Duodenal mucosa (tissue), 2 donors: ENCODE measurements around the gene EXPH5.

Experiments used
- H3K27ac ChIP-seq: one replicate; pipeline ENCODE4 v1.7.0; 2013; ENCODE audit warnings: low read depth, low read length
- H3K27me3 ChIP-seq, 2 donors: one replicate each; pipeline ENCODE4 v1.7.0; 2013; ENCODE audit warnings: low read length in 2 of 2, control low read depth in 1 of 2; ENCODE audit not compliant: insufficient read depth in 2 of 2, control insufficient read depth in 1 of 2
- H3K36me3 ChIP-seq, 2 donors: one replicate each; pipeline ENCODE4 v1.7.0; 2013; ENCODE audit warnings: low read length in 2 of 2, control low read depth in 1 of 2; ENCODE audit not compliant: insufficient read depth in 2 of 2, control insufficient read depth in 1 of 2
- H3K4me1 ChIP-seq, 2 donors: one replicate each; pipeline ENCODE4 v1.7.0; 2013; ENCODE audit warnings: low read length in 2 of 2, control low read depth in 1 of 2; ENCODE audit not compliant: insufficient read depth in 2 of 2, control insufficient read depth in 1 of 2
- H3K4me3 ChIP-seq, 2 donors: one replicate each; pipeline ENCODE4 v1.7.0; 2013; ENCODE audit warnings: low read length in 2 of 2, low read depth in 1 of 2
- H3K9ac ChIP-seq, 2 donors: one replicate each; pipeline ENCODE4 v1.7.0; 2013; ENCODE audit warnings: low read length in 2 of 2, low read depth in 1 of 2
- H3K9me3 ChIP-seq, 2 donors: one replicate each; pipeline ENCODE4 v1.7.0; 2013; ENCODE audit warnings: low read length in 2 of 2, control low read depth in 1 of 2; ENCODE audit not compliant: control insufficient read depth in 1 of 2

The EXPH5 gene

GRCh38 chr11:108527382-108527781 lies 66.2 kb downstream of the EXPH5 start:
- H3K4me1 ChIP-seq: no peaks in the 10 kb centered on the region
- H3K36me3 ChIP-seq: no peaks in the 10 kb centered on the region
- H3K9ac ChIP-seq: no peak overlapping the region
- H3K9me3 ChIP-seq: no peaks in the 10 kb centered on the region
- H3K27me3 ChIP-seq: no peaks in the 10 kb centered on the region
- H3K4me3 ChIP-seq: no peak overlapping the region
- no peak overlapping the region for H3K27ac ChIP-seq

GRCh38 chr11:108525161-108525560 lies 68.4 kb downstream of the EXPH5 start:
- Histone ChIP-seq H3K27me3 (no peaks in the 10 kb centered on the region), H3K9me3 (no peaks in the 10 kb centered on the region), H3K4me1 (no peaks in the 10 kb centered on the region), H3K4me3 (no peak overlapping the region), H3K36me3 (no peaks in the 10 kb centered on the region), H3K27ac (no peak overlapping the region), H3K9ac (no peak overlapping the region)

- no peaks in the 10 kb centered on the region for H3K9me3 ChIP-seq
- no peak overlapping the region for H3K9ac ChIP-seq
- H3K4me3 ChIP-seq: no peak overlapping the region
- H3K27ac ChIP-seq: no peak overlapping the region
- H3K36me3 ChIP-seq: no peaks in the 10 kb centered on the region
- H3K27me3 ChIP-seq: no peaks in the 10 kb centered on the region
- H3K4me1 ChIP-seq: no peaks in the 10 kb centered on the region
Measured at GRCh38 chr11:108524422-108524821, 69.1 kb downstream of the EXPH5 start.

- H3K27me3 ChIP-seq: no peaks in the 10 kb centered on the region
- H3K4me3 ChIP-seq: no peak overlapping the region
- no peak overlapping the region for H3K9ac ChIP-seq
- no peak overlapping the region for H3K27ac ChIP-seq
- H3K4me1 ChIP-seq: no peaks in the 10 kb centered on the region
- H3K9me3 ChIP-seq: no peaks in the 10 kb centered on the region
- no peaks in the 10 kb centered on the region for H3K36me3 ChIP-seq
Measured at GRCh38 chr11:108522318-108522717, 71.2 kb downstream of the EXPH5 start.

GRCh38 chr11:108518581-108518980 lies 75.0 kb downstream of the EXPH5 start:
- Histone ChIP-seq H3K9me3 (no peaks in the 10 kb centered on the region), H3K27me3 (no peaks in the 10 kb centered on the region), H3K27ac (no peak overlapping the region), H3K36me3 (peaks cover 0 to 3% of the 10 kb centered on the region in 2 donors), H3K4me1 (no peaks in the 10 kb centered on the region), H3K4me3 (no peak overlapping the region), H3K9ac (no peak overlapping the region)

GRCh38 chr11:108516125-108516524 lies 77.4 kb downstream of the EXPH5 start:
- H3K27ac ChIP-seq: no peak overlapping the region
- H3K4me3 ChIP-seq: no peak overlapping the region
- no peaks in the 10 kb centered on the region for H3K4me1 ChIP-seq
- no peaks in the 10 kb centered on the region for H3K27me3 ChIP-seq
- H3K36me3 ChIP-seq: peaks cover 0 to 3% of the 10 kb centered on the region in 2 donors
- H3K9ac ChIP-seq: no peak overlapping the region
- H3K9me3 ChIP-seq: no peaks in the 10 kb centered on the region

- Histone ChIP-seq H3K4me3 (no peak overlapping the region), H3K36me3 (peaks cover 0 to 3% of the 10 kb centered on the region in 2 donors), H3K27ac (no peak overlapping the region), H3K27me3 (no peaks in the 10 kb centered on the region), H3K4me1 (no peaks in the 10 kb centered on the region), H3K9me3 (no peaks in the 10 kb centered on the region), H3K9ac (no peak overlapping the region)
Measured at GRCh38 chr11:108512708-108513107, 80.9 kb downstream of the EXPH5 start.

GRCh38 chr11:108511851-108512474 lies 81.6 kb downstream of the EXPH5 start:
- H3K36me3 ChIP-seq: peaks cover 0 to 3% of the 10 kb centered on the region in 2 donors
- no peak overlapping the region for H3K27ac ChIP-seq
- H3K9ac ChIP-seq: no peak overlapping the region
- H3K27me3 ChIP-seq: no peaks in the 10 kb centered on the region
- no peak overlapping the region for H3K4me3 ChIP-seq
- no peaks in the 10 kb centered on the region for H3K9me3 ChIP-seq
- H3K4me1 ChIP-seq: no peaks in the 10 kb centered on the region

- Histone ChIP-seq H3K36me3 (no peaks in the 10 kb centered on the region), H3K4me3 (no peak overlapping the region), H3K9me3 (no peaks in the 10 kb centered on the region), H3K4me1 (no peaks in the 10 kb centered on the region), H3K9ac (no peak overlapping the region), H3K27ac (no peak overlapping the region), H3K27me3 (no peaks in the 10 kb centered on the region)
Measured at GRCh38 chr11:108508653-108509593, 84.6 kb downstream of the EXPH5 start.

- H3K27ac ChIP-seq: no peak overlapping the region
Measured at GRCh38 chr11:108501396-108501795, 92.2 kb downstream of the EXPH5 start.

More at GRCh38 chr11:108501396-108501795, 92.2 kb downstream of the EXPH5 start:
- Histone ChIP-seq H3K9me3 (no peaks in the 10 kb centered on the region), H3K4me1 (peaks cover 7 to 10% of the 10 kb centered on the region in 2 donors), H3K4me3 (no peak overlapping the region), H3K9ac (no peak overlapping the region), H3K27me3 (no peaks in the 10 kb centered on the region), H3K36me3 (no peaks in the 10 kb centered on the region)
